GM04504 (cell line): Measurements from ENCODE around the gene UBIAD1.
"Not testable (repeated sequence)": the region's sequence is repeated elsewhere in the genome, so short reads cannot be mapped to it uniquely, and the experiment has no call there.

Experiments used
- DNase-seq: peaks from one replicate; pipeline ENCODE4 v3.0.0-alpha.2; 2012; ENCODE audit warnings: low read depth

UBIAD1 gene

GRCh38 chr1:11272832-11273594 is at the start of gene UBIAD1:
Gene UBIAD1 (plus strand): TSS chr1:11273198. CDS start chr1:11273532, 334 bp downstream.
- DNase-seq: peak; percentile 74

DNA sequence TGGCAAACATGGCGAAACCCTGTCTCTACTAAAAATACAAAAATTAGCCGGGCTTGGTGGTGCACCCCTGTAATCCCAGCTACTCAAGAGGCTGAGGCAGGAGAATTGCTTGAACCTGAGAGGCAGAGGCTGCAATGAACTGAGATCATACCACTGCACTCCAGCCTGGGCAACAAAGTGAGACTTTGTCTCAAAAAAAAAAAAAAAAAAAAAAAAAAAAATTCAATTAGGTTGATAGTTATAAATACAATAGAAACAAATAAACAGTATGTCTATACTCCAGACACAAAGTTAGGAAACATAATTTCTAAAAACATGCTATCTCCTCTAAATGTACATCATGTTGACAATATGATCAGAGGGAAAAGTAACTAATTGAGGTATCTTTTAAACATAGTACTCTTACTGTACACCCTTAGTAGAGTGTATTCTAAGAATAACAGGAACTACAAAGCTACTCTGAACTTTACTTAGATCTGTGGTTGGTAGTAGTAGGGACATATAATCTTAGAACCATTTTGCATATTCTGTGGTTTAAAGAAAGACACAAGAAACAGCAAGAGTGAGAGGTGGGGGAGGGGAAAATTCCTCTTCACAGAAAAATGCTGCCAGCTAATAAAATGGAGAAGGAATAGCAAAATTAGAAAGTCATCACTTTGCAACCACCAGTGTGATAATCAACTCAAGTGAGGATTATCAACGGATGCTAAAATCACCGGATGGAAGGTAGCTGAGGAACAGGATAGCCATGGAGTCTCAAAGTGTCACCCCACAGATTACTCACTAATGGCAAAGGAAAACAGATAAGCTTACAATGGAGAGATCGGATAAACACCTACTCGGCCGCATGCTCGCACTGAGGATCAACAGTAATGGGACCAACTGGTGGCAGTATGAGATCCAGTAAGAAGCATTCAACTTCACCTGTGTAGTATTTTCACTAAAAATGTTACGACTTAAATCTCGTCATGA is 45.6 kb upstream of the UBIAD1 start:
- DNase-seq: no peak

GRCh38 chr1:11229203-11229602 is 43.8 kb upstream of the UBIAD1 start:
- DNase-seq: no peak

DNA sequence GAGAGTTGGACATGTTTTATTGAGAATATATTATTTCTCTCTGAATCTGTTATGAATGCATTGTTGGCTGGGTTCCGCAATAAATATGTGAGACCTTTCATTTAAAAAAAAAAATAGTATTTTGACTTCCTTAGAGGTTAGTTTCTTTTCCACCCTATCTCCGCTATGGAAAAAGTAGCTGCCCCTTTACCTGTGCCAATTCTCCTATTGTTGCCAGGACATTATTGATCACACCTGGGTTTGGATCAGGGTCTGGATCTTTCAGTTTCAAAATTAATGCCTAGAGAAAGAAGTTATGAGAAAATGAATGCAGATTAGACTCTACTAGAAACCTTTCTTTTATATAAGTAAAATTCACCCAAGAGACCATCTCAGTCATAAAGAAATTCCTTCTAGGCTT is 39.8 kb upstream of the UBIAD1 start:
- no peak for DNase-seq

DNA sequence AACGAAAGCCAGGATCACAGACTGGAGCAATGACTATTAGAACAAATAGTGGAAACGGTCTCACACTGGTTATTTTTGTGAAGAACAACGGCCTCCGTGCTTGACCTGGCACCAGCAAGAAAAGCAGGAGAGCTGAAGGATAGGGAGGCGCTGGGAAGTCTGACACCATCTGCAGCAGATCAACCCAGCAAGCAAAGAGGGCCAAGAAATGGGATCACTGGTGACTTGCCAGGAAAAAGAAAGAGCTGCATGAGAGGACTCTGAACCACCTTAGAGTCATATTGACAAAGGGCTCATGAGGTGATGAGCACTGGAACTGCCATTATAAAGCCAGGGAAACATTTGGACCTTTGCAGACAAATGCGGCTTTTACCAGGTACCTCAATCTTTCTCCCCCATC is 35.6 kb upstream of the UBIAD1 start:
- DNase-seq: no peak

- DNase-seq: no peak
Measured at GRCh38 chr1:11238311-11238710, 34.7 kb upstream of the UBIAD1 start.

DNA sequence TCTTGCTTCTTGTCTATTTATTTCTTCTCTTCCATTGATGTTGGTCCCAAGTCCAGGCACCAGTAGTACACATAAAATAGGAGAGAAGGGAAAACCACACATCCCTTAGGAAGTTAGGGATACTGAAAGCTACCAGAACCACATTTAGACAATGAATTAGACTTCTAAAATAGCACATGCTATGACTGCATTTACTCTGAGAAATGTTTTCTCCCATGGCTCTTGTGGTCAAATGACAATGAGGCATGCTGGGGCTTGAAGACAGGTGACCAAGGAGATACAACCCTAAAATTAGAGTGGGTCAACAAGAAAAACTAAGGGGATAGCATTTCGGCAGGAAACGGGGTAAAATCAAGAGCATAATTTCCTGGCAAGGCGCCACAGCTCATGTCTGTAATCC is 27.8 kb upstream of the UBIAD1 start:
- DNase-seq: no peak

GRCh38 chr1:11245904-11246719 is 26.9 kb upstream of the UBIAD1 start:
- DNase-seq: no peak

DNA sequence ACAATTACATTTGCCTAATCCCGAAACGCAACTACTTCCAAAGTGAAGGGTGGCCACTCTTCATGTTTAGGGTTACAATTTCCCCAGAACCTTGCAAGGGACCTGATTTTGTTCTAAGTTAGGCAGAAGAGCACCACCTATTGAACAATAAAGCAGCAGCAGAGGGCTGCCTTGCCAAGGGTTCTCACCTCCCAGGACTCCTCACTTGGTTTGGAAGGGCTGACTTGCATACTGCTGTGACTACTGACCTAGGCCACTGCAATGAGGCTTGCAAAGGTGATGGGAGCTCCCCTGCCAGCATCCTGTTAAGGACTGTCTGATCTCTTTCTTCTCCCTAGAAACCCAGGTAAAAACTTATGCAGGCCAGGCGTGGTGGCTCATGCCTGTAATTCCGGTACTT is 24.8 kb upstream of the UBIAD1 start:
- no peak for DNase-seq

GRCh38 chr1:11252538-11252937 is 20.5 kb upstream of the UBIAD1 start:
- no peak for DNase-seq

DNA sequence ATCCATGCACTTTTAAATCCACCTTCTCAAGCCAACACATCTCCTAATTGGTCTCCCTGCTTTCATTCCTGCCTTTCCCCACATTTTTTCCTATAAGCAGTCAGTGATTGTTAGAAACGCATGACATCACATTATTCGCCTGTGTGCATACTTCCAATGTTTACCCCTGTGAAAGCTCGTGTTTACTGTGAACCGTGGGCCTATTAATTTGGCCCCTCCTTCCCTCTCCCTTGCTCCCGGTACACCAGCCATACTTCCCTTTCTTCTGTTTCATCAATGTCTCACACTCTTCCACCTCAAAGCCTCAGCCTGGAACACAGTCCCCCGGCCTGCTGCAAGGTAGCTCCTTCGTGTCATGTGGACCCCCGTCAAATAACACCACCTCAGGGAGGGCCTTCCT is 19.8 kb upstream of the UBIAD1 start:
- DNase-seq: no peak

DNA sequence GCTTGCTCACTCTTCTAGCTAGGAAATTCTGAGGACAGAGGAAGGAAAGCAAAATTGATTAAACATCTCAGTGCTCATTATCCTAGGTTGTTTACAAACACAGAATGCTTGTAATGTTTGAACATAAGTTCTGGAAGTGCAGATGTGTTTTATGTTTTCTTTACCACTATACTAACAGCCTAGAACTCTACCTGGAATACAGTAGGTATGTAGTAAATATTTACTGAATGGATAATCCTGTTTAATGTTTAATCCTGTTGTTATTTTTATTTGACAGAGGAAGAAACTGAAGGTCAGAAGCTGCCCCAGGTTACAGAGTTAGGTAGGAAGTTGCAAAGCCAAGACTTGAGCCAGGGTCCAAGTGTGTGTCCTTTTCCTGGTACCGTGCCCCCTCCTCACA is 16.7 kb upstream of the UBIAD1 start:
- no peak for DNase-seq

- DNase-seq: peak; percentile 100
Measured at GRCh38 chr1:11262171-11263049, 10.6 kb upstream of the UBIAD1 start, which contains the start of gene MTOR. Gene MTOR (minus strand): TSS chr1:11262551. CDS start chr1:11259409, 3,142 bp downstream.

DNA sequence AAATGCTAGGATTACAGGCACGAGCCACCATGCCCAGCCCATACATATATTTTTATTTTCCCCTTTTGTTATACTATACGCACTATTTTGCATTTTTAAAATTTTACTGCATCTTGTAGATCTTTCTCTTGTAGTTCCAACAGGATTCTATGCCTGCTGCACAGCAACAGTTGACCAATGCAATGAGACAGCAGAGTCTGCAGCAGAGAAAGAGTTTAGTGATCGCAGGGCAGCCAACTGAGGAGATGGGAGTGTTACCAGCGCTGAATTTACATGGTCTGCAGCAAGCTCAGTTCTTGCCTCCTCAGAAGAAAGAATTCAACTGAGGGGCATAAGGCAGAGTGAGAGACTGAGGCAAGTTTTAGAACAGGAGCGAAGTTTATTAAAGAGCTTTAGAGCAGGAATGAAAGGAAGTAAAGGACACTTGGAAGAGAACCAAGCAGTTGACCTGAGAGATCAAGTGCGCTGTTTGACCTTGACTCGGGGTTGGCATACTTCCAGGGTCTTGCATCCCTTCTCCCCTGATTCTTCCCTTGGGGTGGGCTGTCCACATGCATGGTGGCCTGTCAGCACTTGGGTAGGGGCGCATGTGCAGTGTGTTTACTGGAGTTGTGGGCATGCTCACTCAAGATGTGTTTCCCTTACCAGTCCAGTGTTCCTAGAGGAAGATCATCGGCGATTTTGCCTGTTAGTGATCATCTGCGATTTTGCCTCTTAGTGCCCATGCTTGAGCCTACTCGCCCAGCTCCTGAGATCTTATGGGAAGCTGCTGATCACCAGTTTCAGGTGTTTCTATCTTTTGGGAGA is 6.5 kb upstream of the UBIAD1 start:
- DNase-seq: no peak

- not testable (repeated sequence) for DNase-seq
Measured at GRCh38 chr1:11267350-11268337, 5.4 kb upstream of the UBIAD1 start.

GRCh38 chr1:11272544-11272831 is 510 bp upstream of the UBIAD1 start:
- no peak for DNase-seq

DNA sequence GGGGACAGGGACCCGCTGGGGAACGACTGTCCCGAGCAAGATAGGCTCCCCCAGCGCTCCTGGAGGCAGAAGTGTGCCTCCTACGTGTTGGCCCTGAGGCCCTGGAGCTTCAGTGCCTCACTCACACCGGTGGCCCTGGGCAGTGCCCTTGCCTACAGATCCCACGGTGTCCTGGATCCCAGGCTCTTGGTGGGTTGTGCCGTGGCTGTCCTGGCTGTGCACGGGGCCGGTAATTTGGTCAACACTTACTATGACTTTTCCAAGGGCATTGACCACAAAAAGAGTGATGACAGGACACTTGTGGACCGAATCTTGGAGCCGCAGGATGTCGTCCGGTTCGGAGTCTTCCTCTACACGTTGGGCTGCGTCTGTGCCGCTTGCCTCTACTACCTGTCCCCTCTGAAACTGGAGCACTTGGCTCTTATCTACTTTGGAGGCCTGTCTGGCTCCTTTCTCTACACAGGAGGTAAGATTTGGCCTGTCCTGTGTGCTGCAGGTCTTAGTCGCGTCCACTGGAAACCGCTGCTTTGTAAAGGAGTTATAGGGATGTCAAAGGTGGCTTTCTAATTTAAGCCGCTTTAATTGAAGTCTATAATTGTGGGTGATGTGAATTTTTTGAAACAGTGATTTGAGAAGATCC is 717 bp downstream of the UBIAD1 start:
- no peak for DNase-seq

GRCh38 chr1:11279152-11279551 is 6.2 kb downstream of the UBIAD1 start:
- DNase-seq: no peak

DNA sequence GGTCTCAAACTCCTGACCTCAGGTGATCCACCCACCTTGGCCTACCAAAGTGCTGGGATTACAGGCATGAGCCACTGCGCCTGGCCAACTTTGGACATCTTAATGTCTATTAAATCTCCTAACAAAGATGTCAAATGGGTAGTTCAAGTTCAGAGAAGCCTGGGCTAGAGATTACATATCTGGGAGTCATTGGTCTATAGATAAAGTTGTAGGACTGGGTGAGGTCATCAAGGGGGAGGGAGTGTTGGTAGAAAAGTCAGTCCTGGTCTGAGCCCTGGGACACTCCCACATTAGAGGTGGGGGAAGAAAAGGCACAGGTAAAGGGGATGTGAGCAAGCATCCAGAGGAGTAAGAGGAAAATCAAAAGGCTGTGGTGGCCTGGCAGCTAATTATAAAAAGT is 6.6 kb downstream of the UBIAD1 start:
- DNase-seq: no peak
